ENCODE measurements around the gene CSAD. TPM values are rescaled to one million over a fixed set of nuclear protein-coding genes. Genes with fewer than 3 reads are reported as not detected.

Gene CSAD
- total RNA-seq, 1 experiment from 2014 or later = 15.4 TPM

DNA sequence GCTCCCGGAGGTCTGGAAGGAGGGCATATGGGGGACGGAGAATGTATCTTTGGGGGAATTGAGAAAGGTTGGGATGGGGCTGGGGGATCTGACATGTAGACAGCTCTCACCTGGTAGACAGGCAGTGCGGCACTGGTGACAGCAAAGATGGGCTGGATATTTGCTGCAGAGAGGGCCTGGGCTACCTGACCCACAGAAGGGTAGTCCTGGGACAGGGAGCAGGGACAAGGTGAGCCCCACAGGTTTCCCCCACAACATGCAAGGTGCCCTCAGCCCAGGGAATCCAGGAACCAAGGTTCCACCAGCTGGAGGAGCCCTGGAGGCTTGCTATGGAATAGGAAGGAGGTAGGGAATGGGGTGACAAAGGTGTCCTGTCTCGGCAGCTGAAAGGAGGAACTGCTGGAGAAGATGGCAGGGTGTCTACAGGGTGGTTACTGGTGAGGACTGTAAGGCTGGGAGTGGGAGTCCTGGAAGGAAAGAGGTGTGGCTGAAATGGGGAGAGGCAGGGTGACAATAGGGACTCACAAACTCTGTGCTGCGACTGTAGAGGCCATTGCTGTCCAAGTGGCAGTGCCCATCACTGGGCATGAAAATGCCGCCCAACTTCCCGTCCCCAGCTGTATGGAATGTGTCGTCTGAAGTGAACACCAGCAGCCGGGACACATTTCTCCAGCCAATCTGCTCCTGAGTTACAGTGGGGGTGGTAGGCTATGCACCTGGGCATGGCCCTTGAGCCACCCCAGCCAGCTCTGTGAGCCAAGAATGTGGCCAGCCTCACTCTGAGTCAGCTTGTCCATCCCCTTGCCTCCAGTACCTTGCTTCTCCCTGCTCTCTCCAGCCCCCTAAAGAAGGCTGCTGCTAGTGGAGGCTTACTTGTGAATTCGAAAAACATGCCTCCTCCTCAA is 15.0 kb upstream of the CSAD start:
- CTCF ChIA-PET = interaction anchor here (0.5 to 1.4 kb wide), 3 partner anchors 131 to 148 kb away, joined by 3 to 4 read pairs (median 3); no protein-coding TSS in a partner anchor
- H3K36me3 ChIP-seq (ENCODE audit: control insufficient read depth, insufficient read depth, low read length) = no peaks in the 10 kb centered on the region
- no TSS peak for BruUV-seq (replicated peaks)
- no peaks in the 10 kb centered on the region for H3K9me3 ChIP-seq (ENCODE audit: control insufficient read depth, insufficient read depth, low read depth, low read length)
- DNase-seq (ENCODE audit: low read depth, low spot score) = no peak
- TF ChIP-seq, protein P1, sequence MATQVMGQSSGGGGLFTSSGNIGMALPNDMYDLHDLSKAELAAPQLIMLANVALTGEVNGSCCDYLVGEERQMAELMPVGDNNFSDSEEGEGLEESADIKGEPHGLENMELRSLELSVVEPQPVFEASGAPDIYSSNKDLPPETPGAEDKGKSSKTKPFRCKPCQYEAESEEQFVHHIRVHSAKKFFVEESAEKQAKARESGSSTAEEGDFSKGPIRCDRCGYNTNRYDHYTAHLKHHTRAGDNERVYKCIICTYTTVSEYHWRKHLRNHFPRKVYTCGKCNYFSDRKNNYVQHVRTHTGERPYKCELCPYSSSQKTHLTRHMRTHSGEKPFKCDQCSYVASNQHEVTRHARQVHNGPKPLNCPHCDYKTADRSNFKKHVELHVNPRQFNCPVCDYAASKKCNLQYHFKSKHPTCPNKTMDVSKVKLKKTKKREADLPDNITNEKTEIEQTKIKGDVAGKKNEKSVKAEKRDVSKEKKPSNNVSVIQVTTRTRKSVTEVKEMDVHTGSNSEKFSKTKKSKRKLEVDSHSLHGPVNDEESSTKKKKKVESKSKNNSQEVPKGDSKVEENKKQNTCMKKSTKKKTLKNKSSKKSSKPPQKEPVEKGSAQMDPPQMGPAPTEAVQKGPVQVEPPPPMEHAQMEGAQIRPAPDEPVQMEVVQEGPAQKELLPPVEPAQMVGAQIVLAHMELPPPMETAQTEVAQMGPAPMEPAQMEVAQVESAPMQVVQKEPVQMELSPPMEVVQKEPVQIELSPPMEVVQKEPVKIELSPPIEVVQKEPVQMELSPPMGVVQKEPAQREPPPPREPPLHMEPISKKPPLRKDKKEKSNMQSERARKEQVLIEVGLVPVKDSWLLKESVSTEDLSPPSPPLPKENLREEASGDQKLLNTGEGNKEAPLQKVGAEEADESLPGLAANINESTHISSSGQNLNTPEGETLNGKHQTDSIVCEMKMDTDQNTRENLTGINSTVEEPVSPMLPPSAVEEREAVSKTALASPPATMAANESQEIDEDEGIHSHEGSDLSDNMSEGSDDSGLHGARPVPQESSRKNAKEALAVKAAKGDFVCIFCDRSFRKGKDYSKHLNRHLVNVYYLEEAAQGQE (IDR thresholded peaks at IDR 0.05; ENCODE audit: insufficient read depth in 1 of 2, low read depth in 2 of 2, low read length in 1 of 2) = no peak
- TF ChIP-seq SIN3A (IDR thresholded peaks at IDR 0.05; ENCODE audit: borderline replicate concordance, insufficient read depth, low read depth, low read length) (no peak), POLR2AphosphoS5 (IDR thresholded peaks at IDR 0.05; ENCODE audit: low read depth, low read length) (no peak), TCF7L2 (IDR thresholded peaks at IDR 0.05; ENCODE audit: low read depth, low read length) (no peak)
- TF ChIP-seq, protein P2, sequence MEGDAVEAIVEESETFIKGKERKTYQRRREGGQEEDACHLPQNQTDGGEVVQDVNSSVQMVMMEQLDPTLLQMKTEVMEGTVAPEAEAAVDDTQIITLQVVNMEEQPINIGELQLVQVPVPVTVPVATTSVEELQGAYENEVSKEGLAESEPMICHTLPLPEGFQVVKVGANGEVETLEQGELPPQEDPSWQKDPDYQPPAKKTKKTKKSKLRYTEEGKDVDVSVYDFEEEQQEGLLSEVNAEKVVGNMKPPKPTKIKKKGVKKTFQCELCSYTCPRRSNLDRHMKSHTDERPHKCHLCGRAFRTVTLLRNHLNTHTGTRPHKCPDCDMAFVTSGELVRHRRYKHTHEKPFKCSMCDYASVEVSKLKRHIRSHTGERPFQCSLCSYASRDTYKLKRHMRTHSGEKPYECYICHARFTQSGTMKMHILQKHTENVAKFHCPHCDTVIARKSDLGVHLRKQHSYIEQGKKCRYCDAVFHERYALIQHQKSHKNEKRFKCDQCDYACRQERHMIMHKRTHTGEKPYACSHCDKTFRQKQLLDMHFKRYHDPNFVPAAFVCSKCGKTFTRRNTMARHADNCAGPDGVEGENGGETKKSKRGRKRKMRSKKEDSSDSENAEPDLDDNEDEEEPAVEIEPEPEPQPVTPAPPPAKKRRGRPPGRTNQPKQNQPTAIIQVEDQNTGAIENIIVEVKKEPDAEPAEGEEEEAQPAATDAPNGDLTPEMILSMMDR (IDR thresholded peaks at IDR 0.05) = no peak
- H3K4me3 ChIP-seq (ENCODE audit: low read depth in 2 of 2, low read length in 2 of 2) = no peak overlapping the region
- in situ Hi-C loops (cut with HindIII; ENCODE audit: low pct_unique_long_range_greater_than_20kb, low sequenced_read_pairs) = no loop called here
- no peaks in the 10 kb centered on the region for H3K4me1 ChIP-seq (ENCODE audit: control insufficient read depth, insufficient read depth, low read length)
- POLR2A ChIA-PET = interaction anchor here (0.5 kb wide), 1 partner anchor 153 kb away, joined by 7 read pairs; no protein-coding TSS in a partner anchor
- intact Hi-C loops (cut with micrococcal nuclease; ENCODE audit: unreplicated experiment) = no loop called here
- ATAC-seq = no peak
- H3K27me3 ChIP-seq (ENCODE audit: control insufficient read depth, insufficient read depth, low read length) = no peaks in the 10 kb centered on the region
- H3K27ac ChIP-seq (ENCODE audit: low read length) = no peak overlapping the region

DNA sequence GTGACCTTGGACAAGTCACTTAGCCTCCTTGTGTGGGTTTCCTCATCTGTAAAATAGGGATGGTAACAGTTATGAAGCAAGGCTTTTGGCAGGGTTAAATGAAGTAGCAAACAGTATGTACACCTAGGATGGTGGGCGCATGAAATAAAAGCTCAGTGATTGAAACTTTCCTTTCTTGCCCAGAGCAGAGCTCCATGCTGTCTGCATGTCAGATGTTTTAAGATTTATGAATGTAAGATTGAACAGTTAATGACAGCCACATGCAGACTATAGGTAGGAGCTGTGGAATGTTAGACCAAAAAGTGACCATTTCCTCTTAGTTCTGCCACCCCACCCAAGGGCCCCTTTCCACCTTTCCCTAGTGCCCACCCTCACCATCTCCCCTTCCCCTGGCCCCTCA is 14.2 kb upstream of the CSAD start:
- ATAC-seq (no peak), DNase-seq (ENCODE audit: low read depth, low spot score) (no peak)
- Histone ChIP-seq H3K4me1 (ENCODE audit: control insufficient read depth, insufficient read depth, low read length) (no peaks in the 10 kb centered on the region), H3K4me3 (ENCODE audit: low read depth in 2 of 2, low read length in 2 of 2) (no peak overlapping the region), H3K27ac (ENCODE audit: low read length) (no peak overlapping the region), H3K27me3 (ENCODE audit: control insufficient read depth, insufficient read depth, low read length) (no peaks in the 10 kb centered on the region), H3K36me3 (ENCODE audit: control insufficient read depth, insufficient read depth, low read length) (no peaks in the 10 kb centered on the region), H3K9me3 (ENCODE audit: control insufficient read depth, insufficient read depth, low read depth, low read length) (no peaks in the 10 kb centered on the region)
- no TSS peak for BruUV-seq (replicated peaks)
- intact Hi-C loops (cut with micrococcal nuclease; ENCODE audit: unreplicated experiment) = no loop called here
- TF ChIP-seq, protein P2 (IDR thresholded peaks at IDR 0.05) = no peak
- TF ChIP-seq TCF7L2 (IDR thresholded peaks at IDR 0.05; ENCODE audit: low read depth, low read length) (no peak), POLR2AphosphoS5 (IDR thresholded peaks at IDR 0.05; ENCODE audit: low read depth, low read length) (no peak), SIN3A (IDR thresholded peaks at IDR 0.05; ENCODE audit: borderline replicate concordance, insufficient read depth, low read depth, low read length) (no peak)
- TF ChIP-seq, protein P1 (IDR thresholded peaks at IDR 0.05; ENCODE audit: insufficient read depth in 1 of 2, low read depth in 2 of 2, low read length in 1 of 2) = no peak
- in situ Hi-C loops (cut with HindIII; ENCODE audit: low pct_unique_long_range_greater_than_20kb, low sequenced_read_pairs) = no loop called here
- ChIA-PET CTCF (interaction anchor here (0.5 to 1.4 kb wide), 3 partner anchors 130 to 149 kb away, joined by 3 to 4 read pairs (median 3); no protein-coding TSS in a partner anchor), POLR2A (interaction anchor here (0.5 kb wide), 1 partner anchor 154 kb away, joined by 7 read pairs; no protein-coding TSS in a partner anchor)
